ENCODE results near the gene SORBS2.

SORBS2 gene

DNA sequence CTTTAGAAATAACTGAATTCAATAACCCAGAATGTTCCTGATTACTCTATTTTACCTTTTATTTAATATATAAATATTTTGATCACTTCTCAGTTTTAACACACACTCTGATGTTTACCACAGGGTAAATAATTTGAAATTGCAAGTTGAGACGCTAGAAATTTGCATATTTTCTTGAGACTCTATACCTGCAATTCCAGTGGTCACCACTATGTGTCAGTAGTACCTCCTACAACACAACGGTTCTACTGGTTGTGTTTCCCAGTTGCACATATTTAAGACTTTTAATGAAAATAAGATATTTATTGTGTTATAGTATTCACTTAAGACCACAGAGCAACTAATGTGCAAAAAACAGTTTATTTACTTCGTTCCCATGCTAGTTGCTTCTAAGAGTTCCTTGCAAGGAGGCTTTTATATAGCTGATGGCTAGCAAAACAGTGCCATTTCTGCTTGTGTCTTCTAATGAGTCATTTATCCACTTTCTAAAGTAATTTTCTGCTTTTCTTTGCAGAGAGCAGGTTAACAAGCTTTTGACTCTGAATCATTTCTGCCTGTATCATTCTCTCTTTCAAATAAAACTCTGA, 177.8 kb downstream of the SORBS2 start:
- DNase-seq (ENCODE audit: low spot score) = no peak

GRCh38 chr4:185626798-185627197, 185.2 kb downstream of the SORBS2 start:
- DNase-seq (ENCODE audit: low spot score) = no peak

- DNase-seq (ENCODE audit: low spot score) = no peak
Measured at GRCh38 chr4:185625503-185625902, 186.5 kb downstream of the SORBS2 start.

GRCh38 chr4:185624259-185624589, 187.8 kb downstream of the SORBS2 start:
- DNase-seq (ENCODE audit: low spot score) = no peak

GRCh38 chr4:185623444-185624258, 188.3 kb downstream of the SORBS2 start:
- DNase-seq (ENCODE audit: low spot score) = no peak

DNA sequence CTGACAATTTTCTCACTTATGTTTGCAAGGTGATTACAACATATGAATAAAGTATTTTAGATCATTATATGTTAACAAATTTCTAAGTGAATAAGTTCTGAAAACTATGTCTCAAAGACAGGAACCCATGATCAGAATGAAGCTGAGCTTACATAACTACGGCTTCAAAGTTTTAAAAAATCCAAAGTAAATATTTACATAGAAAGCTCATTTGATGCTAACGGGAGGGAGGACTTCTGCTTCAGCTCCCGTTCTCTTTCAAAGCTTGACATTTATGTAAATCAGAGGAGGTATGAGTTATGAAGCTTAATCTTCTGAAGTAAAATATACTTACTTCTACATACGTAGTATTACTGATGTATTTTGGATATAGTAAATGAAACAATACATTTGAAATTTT, 203.8 kb downstream of the SORBS2 start:
- DNase-seq (ENCODE audit: low spot score) = no peak

DNA sequence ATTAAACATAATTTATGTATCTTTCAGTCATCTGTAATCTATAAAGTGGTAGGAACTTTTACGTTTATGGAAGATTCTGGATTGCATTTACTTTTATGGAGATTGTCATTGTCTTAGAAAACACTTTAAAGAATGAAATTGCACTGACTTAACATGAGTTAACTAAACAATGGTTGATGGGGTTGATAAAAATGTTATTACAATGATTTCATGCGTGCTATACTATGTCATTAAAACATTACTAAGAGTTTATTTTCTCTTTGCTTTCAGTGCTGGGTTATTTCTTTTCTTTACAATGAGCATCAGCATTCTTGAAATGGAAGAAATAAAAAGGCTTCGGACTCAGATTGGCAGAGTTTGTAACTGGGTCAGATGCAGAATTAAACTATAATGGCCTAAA, 209.6 kb downstream of the SORBS2 start:
- DNase-seq (ENCODE audit: low spot score) = no peak

DNA sequence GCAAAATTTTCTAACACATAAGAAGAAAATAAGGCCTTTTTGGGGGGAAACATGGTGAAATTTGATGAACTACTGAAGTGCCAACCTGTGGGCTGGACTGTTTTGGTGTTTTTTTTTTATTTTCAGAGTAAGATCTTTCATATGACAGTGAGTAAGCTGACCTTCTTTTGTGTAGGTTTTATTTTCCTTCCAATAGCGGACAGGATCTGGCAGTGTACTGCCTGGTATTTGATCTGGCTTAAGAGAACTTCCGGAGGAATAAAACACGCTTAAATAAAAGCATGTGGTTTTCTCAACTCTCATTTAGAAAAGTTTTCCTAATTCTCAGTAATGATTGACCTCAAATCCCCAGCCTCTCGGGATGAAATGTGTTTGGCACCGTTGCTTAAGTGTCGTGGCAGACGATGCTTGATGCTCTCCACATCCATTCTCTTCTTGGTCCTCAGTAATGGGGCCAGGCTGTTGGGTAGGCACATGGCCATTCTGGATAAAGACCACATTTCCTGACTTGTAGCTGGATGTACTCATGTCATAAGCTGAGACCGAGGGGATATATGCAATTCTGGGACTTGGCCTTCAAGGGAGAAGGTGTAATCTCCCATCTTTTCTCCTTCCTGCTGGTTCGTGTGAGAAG, 211.1 kb downstream of the SORBS2 start:
- no peak for DNase-seq (ENCODE audit: low spot score)

- no peak for DNase-seq (ENCODE audit: low spot score)
Measured at GRCh38 chr4:185599553-185600243, 212.3 kb downstream of the SORBS2 start.

- DNase-seq (ENCODE audit: low spot score) = no peak
Measured at GRCh38 chr4:185598846-185599552, 213.0 kb downstream of the SORBS2 start.

DNA sequence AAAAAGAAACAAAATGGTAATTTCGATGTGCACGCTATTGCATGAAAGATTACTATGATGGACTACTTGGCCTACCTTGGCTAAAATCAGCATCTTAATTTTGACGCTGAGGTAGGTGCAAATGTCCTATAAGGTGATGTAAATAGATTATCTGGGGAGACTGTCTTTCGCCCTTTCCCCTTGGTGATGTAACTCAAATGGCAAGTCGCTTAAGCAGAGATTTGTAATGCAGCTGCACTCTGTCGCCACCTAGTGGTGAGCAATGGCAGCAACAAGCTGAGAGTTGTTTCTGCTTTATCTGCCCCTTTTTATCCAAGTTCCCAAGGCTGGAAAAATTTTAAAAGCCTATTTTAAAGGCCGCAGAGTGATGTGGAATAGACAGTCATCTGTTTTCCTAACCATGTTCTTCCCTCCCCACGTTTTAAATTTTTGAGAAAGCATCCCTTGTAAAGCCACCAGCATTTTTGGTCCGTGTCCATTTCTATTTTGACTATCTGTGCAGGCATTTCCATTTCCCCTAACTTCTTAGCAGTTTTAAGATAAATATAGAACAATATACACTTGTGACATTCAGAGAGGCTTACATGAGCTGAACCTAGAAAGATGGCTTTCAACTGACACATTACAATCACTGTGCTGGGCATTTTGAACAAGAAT, 214.3 kb downstream of the SORBS2 start:
- peak; percentile 74 for DNase-seq (ENCODE audit: low spot score)

- no peak for DNase-seq (ENCODE audit: low spot score)
Measured at GRCh38 chr4:185592845-185593488, 219.0 kb downstream of the SORBS2 start.

- DNase-seq (ENCODE audit: low spot score) = no peak
Measured at GRCh38 chr4:185592438-185592837, 219.6 kb downstream of the SORBS2 start.

DNA sequence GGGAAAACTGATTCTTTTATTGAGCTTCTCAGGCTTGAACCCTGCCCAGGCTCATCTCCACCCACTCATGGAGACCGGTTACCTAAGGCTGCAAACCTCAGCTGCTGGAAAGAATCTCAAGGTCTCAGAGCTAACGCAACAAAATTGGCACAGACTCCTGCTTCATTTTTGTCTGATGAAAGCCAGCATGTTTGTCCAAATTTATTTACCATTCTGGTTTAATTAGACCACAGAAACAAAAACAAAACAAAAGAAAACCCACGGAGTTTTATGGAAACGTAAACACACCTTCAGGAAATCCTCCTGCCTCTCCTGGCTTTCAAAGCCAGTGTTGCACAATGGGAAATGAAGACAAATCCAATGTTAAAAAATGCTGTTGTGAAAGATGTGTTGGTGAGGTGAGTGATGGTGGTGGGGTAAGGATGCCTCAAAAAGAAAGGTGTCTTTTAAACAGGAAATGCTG, 220.3 kb downstream of the SORBS2 start:
- DNase-seq (ENCODE audit: low spot score) = no peak

DNA sequence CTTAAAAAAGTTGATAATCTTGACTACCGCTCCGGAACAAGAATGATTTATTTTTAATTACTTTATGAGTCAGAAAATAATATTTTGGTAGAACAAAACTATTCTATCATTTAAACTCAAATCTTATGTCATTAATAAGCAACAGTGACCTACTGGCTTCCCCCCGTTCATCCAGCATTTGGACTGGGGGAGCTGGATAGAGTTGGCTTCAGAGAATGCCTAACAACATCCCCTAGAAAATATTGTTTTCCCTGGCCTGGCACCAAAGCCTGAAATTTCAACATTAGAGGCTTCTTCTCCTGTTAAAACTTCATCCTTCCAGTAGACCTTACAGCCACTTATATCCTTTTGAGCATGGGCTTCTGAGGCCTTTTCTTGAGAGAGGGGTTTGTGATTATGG, 221.0 kb downstream of the SORBS2 start:
- DNase-seq (ENCODE audit: low spot score) = no peak

DNA sequence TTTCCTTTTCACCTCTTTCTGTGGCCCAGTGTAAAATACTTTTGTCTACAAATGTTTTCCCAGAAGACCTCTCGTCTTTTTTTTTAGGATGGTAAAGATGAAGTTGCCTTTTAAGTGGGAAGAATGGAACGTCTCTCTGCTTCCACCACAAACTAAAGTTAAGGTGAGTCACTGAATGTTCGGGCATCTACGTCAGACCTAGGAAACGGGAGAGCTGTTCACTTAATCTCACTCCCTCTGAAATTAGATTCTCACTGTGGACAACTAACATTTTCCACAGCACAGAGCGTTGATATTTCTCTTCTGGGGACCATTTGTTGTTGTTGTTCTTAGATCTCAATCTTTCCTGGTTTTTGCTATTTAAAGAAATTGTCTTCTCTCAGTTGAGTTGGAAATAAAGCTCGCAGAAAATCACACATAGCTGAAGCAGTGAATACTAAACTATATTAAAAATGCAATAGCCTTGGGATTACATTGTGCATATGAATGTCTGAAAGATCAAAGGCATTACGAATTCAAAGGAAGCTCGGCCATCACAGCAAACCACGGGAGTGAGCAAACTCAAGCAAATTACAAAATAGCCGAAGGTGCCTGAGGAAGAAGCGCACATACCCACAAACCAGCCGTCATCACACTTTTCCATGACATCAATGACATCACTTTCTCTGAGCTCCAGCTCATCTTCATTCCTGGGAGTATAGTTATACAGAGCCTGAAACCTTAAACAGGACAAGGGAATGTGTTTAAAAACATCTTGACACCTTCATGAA, 222.7 kb downstream of the SORBS2 start:
- no peak for DNase-seq (ENCODE audit: low spot score)

DNA sequence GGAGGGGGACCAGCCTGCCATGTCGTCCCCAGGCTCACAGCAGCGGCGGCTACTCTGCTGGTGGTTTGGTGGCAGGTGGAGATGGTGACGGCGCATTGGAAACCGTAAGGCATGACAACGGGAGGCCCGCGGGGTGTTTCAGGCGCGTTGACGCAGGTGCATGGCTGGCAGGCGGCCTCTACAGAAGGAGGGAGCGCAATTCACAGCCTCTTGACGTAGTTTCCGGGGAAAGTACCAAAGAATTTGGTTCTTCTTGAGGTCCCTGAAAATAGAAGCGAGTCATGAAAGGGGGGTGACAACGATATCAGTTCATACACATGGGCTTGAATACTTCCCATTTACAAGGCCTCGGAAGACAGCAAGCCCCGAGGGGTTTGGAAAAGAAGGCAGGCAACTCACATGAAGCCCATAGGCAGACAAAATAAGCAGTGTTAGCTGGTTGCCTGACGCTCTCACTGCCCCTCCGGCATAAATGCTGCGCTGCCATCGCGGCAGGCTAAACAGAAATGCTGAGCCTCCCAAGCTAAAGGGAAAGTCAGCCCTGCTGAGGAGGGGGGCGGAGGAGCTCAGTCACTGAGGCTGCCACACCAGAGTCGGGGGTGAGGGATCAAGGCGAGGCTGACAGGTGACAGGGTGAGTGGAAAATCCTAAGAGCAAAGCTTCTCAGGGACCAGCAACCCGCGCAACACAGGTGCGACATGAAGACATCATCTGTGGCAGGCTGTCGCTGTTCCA, 224.4 kb downstream of the SORBS2 start:
- peak; percentile 61 for DNase-seq (ENCODE audit: low spot score)

DNA sequence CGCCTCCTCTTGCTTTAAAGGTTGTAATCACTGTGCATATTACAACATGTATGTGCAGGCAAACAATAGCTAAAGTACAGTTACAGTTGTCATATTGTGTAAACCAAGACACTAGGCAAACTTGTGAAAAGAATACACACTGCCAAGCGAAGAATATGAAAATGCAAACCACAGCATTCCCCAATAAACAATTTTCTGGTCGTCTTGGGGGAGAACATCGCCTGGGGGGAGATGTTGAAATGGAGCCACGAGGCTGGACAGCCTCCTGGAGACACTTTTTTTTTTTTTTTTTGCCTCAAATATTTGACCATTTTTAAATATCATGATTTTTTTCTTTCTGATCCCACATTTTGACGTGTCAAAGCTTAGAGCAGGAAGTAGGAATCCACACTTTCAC, 225.0 kb downstream of the SORBS2 start:
- no peak for DNase-seq (ENCODE audit: low spot score)

GRCh38 chr4:185585211-185585610, 226.8 kb downstream of the SORBS2 start:
- no peak for DNase-seq (ENCODE audit: low spot score)

DNA sequence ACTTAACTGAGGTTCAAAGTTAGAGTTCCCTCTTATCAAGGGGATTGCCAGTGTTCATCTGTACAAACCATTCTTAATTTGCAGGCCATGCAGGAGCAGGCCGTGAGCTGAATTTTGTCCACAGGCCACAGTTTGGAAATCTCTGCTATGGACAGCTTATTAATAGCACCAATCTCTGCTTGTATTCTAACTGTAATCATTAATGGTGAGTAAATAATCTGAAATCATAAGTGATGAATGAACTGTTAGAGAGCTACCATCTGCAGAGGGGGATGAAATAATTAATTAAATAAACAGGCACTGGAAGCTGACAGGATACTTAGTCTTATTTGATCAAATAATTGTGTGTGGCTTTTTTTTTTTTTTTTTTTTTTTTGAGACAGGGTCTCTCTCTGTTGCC, 228.2 kb downstream of the SORBS2 start:
- DNase-seq (ENCODE audit: low spot score) = no peak
